Brain microvascular endothelial cell (primary cell): ENCODE results near the gene AURKAIP1.

Experiments used
- DNase-seq: peaks from one replicate; pipeline ENCODE4 v3.0.0-alpha.2; 2020
- H3K27ac ChIP-seq: fragments of 250-450 bp; sonication (Bioruptor Pico); 2 replicates; pipeline ENCODE4 v1.5.1; 2020; ENCODE audit warnings: mild to moderate bottlenecking, moderate library complexity
- H3K27me3 ChIP-seq: fragments of 250-450 bp; sonication (Bioruptor Pico); replicated peaks from 2 replicates; pipeline ENCODE4 v1.5.1; 2020; ENCODE audit warnings: mild to moderate bottlenecking
- H3K36me3 ChIP-seq: fragments of 250-450 bp; sonication (Bioruptor Pico); replicated peaks from 2 replicates; pipeline ENCODE4 v1.5.1; 2020; ENCODE audit warnings: mild to moderate bottlenecking
- H3K4me3 ChIP-seq: 2 replicates; pipeline ENCODE4 v1.5.1; 2011; ENCODE audit warnings: low read depth, mild to moderate bottlenecking, control low read depth, low read length, moderate library complexity
- CTCF ChIP-seq: IDR thresholded peaks from 2 replicates; pipeline ENCODE4 v1.5.1; 2011; ENCODE audit warnings: low read depth, mild to moderate bottlenecking, moderate library complexity, low read length, control low read depth, inconsistent platforms; ENCODE audit errors: missing control alignments
- in situ Hi-C: cut with HindIII; loops from 2 replicates; pipeline ENCODE4 v1.10.0; 2017; ENCODE audit warnings: low sequenced_read_pairs, low pct_ligation_motif_present

AURKAIP1 gene

DNA sequence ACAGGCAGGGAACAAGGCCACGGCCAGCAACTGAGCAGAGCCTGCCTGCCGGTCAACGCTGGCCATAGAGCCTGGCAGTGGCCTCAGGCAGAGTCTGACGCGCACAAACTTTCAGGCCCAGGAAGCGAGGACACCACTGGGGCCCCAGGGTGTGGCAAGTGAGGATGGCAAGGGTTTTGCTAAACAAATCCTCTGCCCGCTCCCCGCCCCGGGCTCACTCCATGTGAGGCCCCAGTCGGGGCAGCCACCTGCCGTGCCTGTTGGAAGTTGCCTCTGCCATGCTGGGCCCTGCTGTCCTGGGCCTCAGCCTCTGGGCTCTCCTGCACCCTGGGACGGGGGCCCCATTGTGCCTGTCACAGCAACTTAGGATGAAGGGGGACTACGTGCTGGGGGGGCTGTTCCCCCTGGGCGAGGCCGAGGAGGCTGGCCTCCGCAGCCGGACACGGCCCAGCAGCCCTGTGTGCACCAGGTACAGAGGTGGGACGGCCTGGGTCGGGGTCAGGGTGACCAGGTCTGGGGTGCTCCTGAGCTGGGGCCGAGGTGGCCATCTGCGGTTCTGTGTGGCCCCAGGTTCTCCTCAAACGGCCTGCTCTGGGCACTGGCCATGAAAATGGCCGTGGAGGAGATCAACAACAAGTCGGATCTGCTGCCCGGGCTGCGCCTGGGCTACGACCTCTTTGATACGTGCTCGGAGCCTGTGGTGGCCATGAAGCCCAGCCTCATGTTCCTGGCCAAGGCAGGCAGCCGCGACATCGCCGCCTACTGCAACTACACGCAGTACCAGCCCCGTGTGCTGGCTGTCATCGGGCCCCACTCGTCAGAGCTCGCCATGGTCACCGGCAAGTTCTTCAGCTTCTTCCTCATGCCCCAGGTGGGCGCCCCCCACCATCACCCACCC lies 43.7 kb downstream of the AURKAIP1 start, which contains the start of gene TAS1R3:
Gene TAS1R3 (plus strand): TSS at position 213 of the 898 bp plus-strand sequence. CDS start 66 bp downstream, at position 279.
- H3K27ac ChIP-seq: no peak within 1 kb of the TSS
- no peak for TF ChIP-seq CTCF
- H3K36me3 ChIP-seq: peaks cover 21% of the 10 kb centered on the region
- no peaks in the 10 kb centered on the region for H3K27me3 ChIP-seq
- DNase-seq: no peak
- in situ Hi-C loops: no loop called here
- H3K4me3 ChIP-seq: no peak within 1 kb of the TSS

DNA sequence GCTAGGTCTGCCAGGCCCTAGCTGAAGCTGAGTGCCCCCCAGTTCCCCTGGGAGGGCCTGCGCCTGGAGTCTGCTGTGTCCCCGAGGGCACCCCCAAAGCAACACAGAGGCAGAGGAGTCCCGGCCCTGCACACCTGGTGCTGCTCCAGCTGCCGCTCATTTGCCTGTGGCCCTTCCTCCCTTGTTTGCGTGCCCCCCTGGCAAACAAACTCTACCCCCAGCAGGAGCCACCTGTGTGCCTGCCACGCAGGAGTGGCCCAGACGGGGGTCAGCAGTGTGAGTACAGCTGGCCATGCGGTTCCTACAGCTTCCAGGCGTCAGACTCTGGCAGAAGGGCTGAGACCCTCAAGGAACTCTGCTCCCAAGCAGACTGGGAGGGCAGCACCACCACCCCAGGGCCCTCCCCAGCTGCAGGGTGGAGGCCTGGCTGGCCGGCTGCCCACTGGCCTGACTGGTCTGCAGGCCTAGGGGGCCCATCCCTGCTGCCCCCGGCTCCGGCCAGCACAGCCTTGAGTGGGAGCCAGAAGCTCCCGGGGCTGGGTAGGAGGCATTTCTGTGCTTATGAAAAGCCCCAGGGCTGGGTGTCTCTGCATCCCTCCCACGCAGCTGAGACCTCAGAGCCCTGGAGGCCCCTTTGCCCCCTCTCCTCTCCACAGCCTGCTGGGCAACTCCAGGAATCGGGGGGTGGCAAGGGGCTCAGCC lies 44.5 kb downstream of the AURKAIP1 start:
- H3K4me3 ChIP-seq: no peak overlapping the region
- no peak for TF ChIP-seq CTCF
- H3K27me3 ChIP-seq: no peaks in the 10 kb centered on the region
- no peak overlapping the region for H3K27ac ChIP-seq
- in situ Hi-C loops: no loop called here
- H3K36me3 ChIP-seq: peaks cover 14% of the 10 kb centered on the region
- no peak for DNase-seq

DNA sequence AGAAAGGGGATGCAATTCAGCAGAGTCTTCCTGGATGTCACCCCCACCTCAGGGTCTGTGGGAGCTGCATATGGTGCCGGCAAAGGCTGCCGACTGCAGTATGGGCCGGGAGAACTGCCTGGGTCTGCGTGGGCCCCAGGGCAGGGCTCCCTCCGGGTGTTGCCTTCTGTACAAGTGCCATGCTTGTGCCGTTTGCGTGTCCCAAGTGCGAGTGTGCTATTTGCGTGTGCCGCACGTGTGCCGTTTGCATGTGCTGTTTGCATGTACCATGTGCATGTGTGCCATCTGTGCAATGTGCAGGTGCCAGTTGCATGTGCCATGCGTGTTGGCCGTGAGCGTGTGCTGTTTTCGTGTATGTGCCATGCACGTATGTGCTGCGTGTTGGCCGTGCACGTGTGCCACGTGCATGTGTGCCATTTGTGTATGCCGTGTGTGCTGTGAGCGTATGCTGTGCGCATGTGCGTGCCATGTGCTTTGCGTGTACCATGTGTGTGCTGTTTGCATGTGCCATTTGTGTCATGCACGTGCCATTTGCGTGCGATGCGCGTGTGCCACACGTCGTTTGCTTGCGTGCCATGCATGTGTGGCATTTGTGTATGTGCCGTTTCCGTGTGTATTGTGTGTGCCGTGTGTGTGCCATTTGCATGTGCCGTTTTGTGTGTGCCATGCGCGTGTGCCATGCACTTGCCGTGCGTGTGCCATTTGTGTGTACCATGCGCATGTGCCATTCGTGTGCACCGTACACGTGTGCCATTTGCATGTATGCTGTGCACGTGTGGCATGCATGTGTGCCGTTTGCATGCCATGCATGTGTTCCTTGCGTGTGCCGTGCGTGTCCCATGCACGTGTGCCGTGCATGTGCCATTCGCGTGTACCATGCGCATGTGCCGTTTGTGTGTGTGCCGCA lies 45.5 kb downstream of the AURKAIP1 start:
- no peak for DNase-seq
- no peak for TF ChIP-seq CTCF
- in situ Hi-C loops: no loop called here
- Histone ChIP-seq H3K27ac (no peak overlapping the region), H3K4me3 (no peak overlapping the region), H3K27me3 (no peaks in the 10 kb centered on the region), H3K36me3 (peaks cover 12% of the 10 kb centered on the region)

DNA sequence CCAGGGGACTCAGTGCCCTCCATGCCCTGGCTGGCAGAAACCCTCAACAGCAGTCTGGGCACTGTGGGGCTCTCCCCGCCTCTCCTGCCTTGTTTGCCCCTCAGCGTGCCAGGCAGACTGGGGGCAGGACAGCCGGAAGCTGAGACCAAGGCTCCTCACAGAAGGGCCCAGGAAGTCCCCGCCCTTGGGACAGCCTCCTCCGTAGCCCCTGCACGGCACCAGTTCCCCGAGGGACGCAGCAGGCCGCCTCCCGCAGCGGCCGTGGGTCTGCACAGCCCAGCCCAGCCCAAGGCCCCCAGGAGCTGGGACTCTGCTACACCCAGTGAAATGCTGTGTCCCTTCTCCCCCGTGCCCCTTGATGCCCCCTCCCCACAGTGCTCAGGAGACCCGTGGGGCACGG lies 46.8 kb downstream of the AURKAIP1 start:
- in situ Hi-C loops: no loop called here
- Histone ChIP-seq H3K27ac (no peak overlapping the region), H3K36me3 (peaks cover 12% of the 10 kb centered on the region), H3K4me3 (no peak overlapping the region), H3K27me3 (no peaks in the 10 kb centered on the region)
- no peak for DNase-seq
- TF ChIP-seq CTCF: no peak

DNA sequence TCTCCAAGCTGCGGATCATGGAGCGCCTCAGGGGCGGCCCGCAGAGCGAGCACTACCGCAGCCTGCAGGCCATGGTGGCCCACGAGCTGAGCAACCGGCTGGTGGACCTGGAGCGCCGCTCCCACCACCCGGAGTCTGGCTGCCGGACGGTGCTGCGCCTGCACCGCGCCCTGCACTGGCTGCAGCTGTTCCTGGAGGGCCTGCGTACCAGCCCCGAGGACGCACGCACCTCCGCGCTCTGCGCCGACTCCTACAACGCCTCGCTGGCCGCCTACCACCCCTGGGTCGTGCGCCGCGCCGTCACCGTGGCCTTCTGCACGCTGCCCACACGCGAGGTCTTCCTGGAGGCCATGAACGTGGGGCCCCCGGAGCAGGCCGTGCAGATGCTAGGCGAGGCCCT lies 47.7 kb downstream of the AURKAIP1 start:
- H3K27ac ChIP-seq: no peak overlapping the region

More for the DNA sequence above, 47.7 kb downstream of the AURKAIP1 start:
- TF ChIP-seq CTCF: no peak
- in situ Hi-C loops: no loop called here
- DNase-seq: no peak
- no peaks in the 10 kb centered on the region for H3K27me3 ChIP-seq
- H3K4me3 ChIP-seq: no peak overlapping the region
- peaks cover 12% of the 10 kb centered on the region for H3K36me3 ChIP-seq
